GM12878 (cell line): ENCODE data around the gene FHIP2A. TPM values are rescaled to one million over a fixed set of nuclear protein-coding genes. Genes with fewer than 3 reads are reported as not detected.

ENCODE experiments used
- ATAC-seq: fragments of 200-7000 bp; cut with Tn5 transposase; 3 replicates; pipeline ENCODE4 v1.9.1; 2020; ENCODE audit warnings: mild to moderate bottlenecking, moderate library complexity
- BruUV-seq: library from RNA; stranded (reverse); fragments of 400-500 nt; replicated peaks from 2 replicates; lab custom pipeline; 2021; lab: Mats Ljungman, UMichigan
- CTCF ChIA-PET: fragments of 300-600 bp; sonication (Branson Sonifier 250); formaldehyde crosslinking; extraction: SDS; loops from one replicate; lab custom pipeline; 2021; ENCODE audit warnings: inconsistent platforms; lab: Yijun Ruan, JAX
- POLR2A ChIA-PET: fragments of 350-600 bp; formaldehyde crosslinking; extraction: SDS; loops from one replicate; lab custom pipeline; 2021; ENCODE audit warnings: inconsistent platforms; lab: Charles Lee
- RAD21 ChIA-PET: fragments of 300-600 bp; sonication (Branson Sonifier 250); formaldehyde crosslinking; loops from one replicate; lab custom pipeline; 2023; ENCODE audit warnings: antibody characterized with exemption; ENCODE audit not compliant: unreplicated experiment; lab: Charles Lee
- SMC1A ChIA-PET: fragments of 300-600 bp; sonication (Branson Sonifier 250); formaldehyde crosslinking; loops from one replicate; lab custom pipeline; 2023; ENCODE audit not compliant: unreplicated experiment, uncharacterized antibody; lab: Charles Lee
- DNase-seq: peaks from one replicate; pipeline ENCODE4 v3.0.0-alpha.2; 2011; ENCODE audit warnings: low read depth, low spot score
- FAIRE-seq: peaks from 3 replicates; lab custom pipeline; 2011; peaks lifted over from hg19 to GRCh38; lab: Jason Lieb, UNC
- H2AFZ ChIP-seq: 2 replicates; pipeline ENCODE4 v1.6.0; 2011; ENCODE audit warnings: low read depth, low read length, control low read depth; ENCODE audit not compliant: control insufficient read depth
- H3K27ac ChIP-seq: 2 replicates; pipeline ENCODE4 v1.5.1; 2011; ENCODE audit warnings: control low read depth; ENCODE audit not compliant: control insufficient read depth, insufficient read depth
- H3K27me3 ChIP-seq, 2 experiments: replicated peaks in 1 of 2; 2 replicates each; pipeline versions ENCODE4 v1.6.0 to v1.6.1; 2011; ENCODE audit warnings: low read length in 1 of 2; ENCODE audit not compliant: control insufficient read depth in 2 of 2, insufficient read depth in 2 of 2
- H3K36me3 ChIP-seq, 2 experiments: 2 replicates each; pipeline ENCODE4 v1.5.1; 2011; ENCODE audit warnings: low read length in 1 of 2; ENCODE audit not compliant: control insufficient read depth in 2 of 2, insufficient read depth in 2 of 2
- H3K4me1 ChIP-seq: 2 replicates; pipeline ENCODE4 v1.6.1; 2011; ENCODE audit warnings: mild to moderate bottlenecking, low read length, moderate library complexity, mixed read lengths; ENCODE audit not compliant: control insufficient read depth, insufficient read depth
- H3K4me2 ChIP-seq: 2 replicates; pipeline ENCODE4 v1.6.0; 2011; ENCODE audit warnings: control low read depth; ENCODE audit not compliant: control insufficient read depth, insufficient read depth
- H3K4me3 ChIP-seq: fragments of 200-600 bp; sonication (generic); 2 replicates; pipeline ENCODE4 v1.5.1; 2016
- H3K79me2 ChIP-seq: 2 replicates; pipeline ENCODE4 v1.6.0; 2011; ENCODE audit warnings: low read length; ENCODE audit not compliant: control insufficient read depth, insufficient read depth
- H3K9ac ChIP-seq: 2 replicates; pipeline ENCODE4 v1.8.0; 2011; ENCODE audit warnings: low read length, control low read depth, mixed read lengths; ENCODE audit not compliant: control insufficient read depth, insufficient read depth
- H3K9me3 ChIP-seq: replicated peaks from 3 replicates; pipeline ENCODE4 v1.5.1; 2011; ENCODE audit warnings: mild to moderate bottlenecking, low read length; ENCODE audit not compliant: control insufficient read depth, insufficient read depth
- H4K20me1 ChIP-seq: 2 replicates; pipeline ENCODE4 v1.6.0; 2011; ENCODE audit not compliant: control insufficient read depth, insufficient read depth
- BCL11A ChIP-seq: IDR thresholded peaks from 2 replicates; pipeline ENCODE4 v1.6.1; 2011; ENCODE audit warnings: low read depth, low read length
- BMI1 ChIP-seq: fragments of 450-650 bp; IDR thresholded peaks from 2 replicates; pipeline ENCODE4 v1.6.1; 2016; ENCODE audit warnings: mild to moderate bottlenecking, moderate library complexity, borderline replicate concordance
- EP300 ChIP-seq, 2 experiments: fragments of 150-350 bp in 1 of 2; IDR thresholded peaks; 2 replicates each; pipeline ENCODE4 v1.6.1; 2011 to 2012; ENCODE audit warnings: low read depth in 2 of 2, low read length in 2 of 2, borderline replicate concordance in 1 of 2, improper control_type of control experiment in 1 of 2, inconsistent platforms in 1 of 2; ENCODE audit not compliant: control insufficient read depth in 1 of 2
- IRF4 ChIP-seq: IDR thresholded peaks from 2 replicates; pipeline ENCODE4 v1.6.1; 2011; ENCODE audit warnings: low read depth, low read length
- KDM1A ChIP-seq: fragments of 200-600 bp; sonication (generic); IDR thresholded peaks from 2 replicates; pipeline ENCODE4 v1.6.1; 2016; ENCODE audit warnings: borderline replicate concordance
- KLF5 ChIP-seq: fragments of 450-650 bp; IDR thresholded peaks from 2 replicates; pipeline ENCODE4 v1.6.1; 2014; ENCODE audit warnings: mild to moderate bottlenecking; ENCODE audit not compliant: partially characterized antibody
- MEF2B ChIP-seq: fragments of 450-650 bp; IDR thresholded peaks from 2 replicates; pipeline ENCODE4 v1.6.1; 2018; ENCODE audit warnings: mild to moderate bottlenecking, moderate library complexity; ENCODE audit not compliant: partially characterized antibody, poor library complexity, severe bottlenecking
- MYB ChIP-seq: fragments of 150-350 bp; IDR thresholded peaks from 2 replicates; pipeline ENCODE4 v1.6.1; 2014; ENCODE audit warnings: mild to moderate bottlenecking, low read depth, low read length, borderline replicate concordance
- NFYB ChIP-seq: IDR thresholded peaks from 2 replicates; pipeline ENCODE4 v1.6.1; 2011; ENCODE audit warnings: low read depth, mild to moderate bottlenecking, low read length, improper control_type of control experiment, moderate library complexity; ENCODE audit not compliant: insufficient read depth
- PAX5 ChIP-seq: IDR thresholded peaks from 2 replicates; pipeline ENCODE4 v1.6.1; 2011; ENCODE audit warnings: low read depth, low read length, borderline replicate concordance
- PBX3 ChIP-seq: IDR thresholded peaks from 2 replicates; pipeline ENCODE4 v1.6.1; 2011; ENCODE audit warnings: mild to moderate bottlenecking, low read depth, low read length, moderate library complexity; ENCODE audit not compliant: insufficient replicate concordance
- POLR2AphosphoS2 ChIP-seq: IDR thresholded peaks from 2 replicates; pipeline ENCODE4 v1.6.1; 2011; ENCODE audit warnings: low read depth, mild to moderate bottlenecking, low read length, improper control_type of control experiment, moderate library complexity
- SMARCA5 ChIP-seq: fragments of 450-650 bp; IDR thresholded peaks from 2 replicates; pipeline ENCODE4 v1.6.1; 2017; ENCODE audit warnings: mild to moderate bottlenecking
- TAF1 ChIP-seq: IDR thresholded peaks from 2 replicates; pipeline ENCODE4 v1.6.1; 2011; ENCODE audit warnings: mild to moderate bottlenecking, low read depth, low read length, borderline replicate concordance
- TCF3 ChIP-seq: IDR thresholded peaks from 2 replicates; pipeline ENCODE4 v1.6.1; 2012; ENCODE audit warnings: low read depth, mild to moderate bottlenecking, low read length, borderline replicate concordance; ENCODE audit not compliant: insufficient read depth
- TCF7 ChIP-seq: IDR thresholded peaks from 2 replicates; pipeline ENCODE4 v1.6.1; 2014; ENCODE audit warnings: antibody characterized with exemption, borderline replicate concordance
- ZZZ3 ChIP-seq: IDR thresholded peaks from 2 replicates; pipeline ENCODE4 v1.6.1; 2011; ENCODE audit warnings: low read depth; ENCODE audit not compliant: control insufficient read depth, insufficient read length
- WGBS: methylation state at CpG from one replicate; pipeline ENCODE4 v1.1.6; 2016; ENCODE audit warnings: low lambda C conversion rate; ENCODE audit not compliant: insufficient replicate concordance, insufficient coverage; ENCODE audit errors: missing lambda C conversion rate; 5-methylcytosine and 5-hydroxymethylcytosine counted together
- in situ Hi-C: fragments of 300-500 bp; cut with MboI; formaldehyde crosslinking; loops from 9 replicates; pipeline ENCODE4 v1.14.3; 2018; ENCODE audit warnings: mixed read lengths
- intact Hi-C: fragments of 100-400 bp; cut with micrococcal nuclease; formaldehyde crosslinking; loops from one replicate; pipeline ENCODE4 v1.14.2; 2022; ENCODE audit not compliant: unreplicated experiment
- polyA plus RNA-seq, 11 experiments: library from polyadenylated mRNA; depleted of rRNA in 4 of 11; unstranded in 6 of 11; stranded (reverse) in 5 of 11; fragments of >200 nt; fragmentation: Nextera tagmentation in 4 of 11; fragmentation: Illumina TruSeq in 1 of 11; extraction: Ambion mirVana in 4 of 11; extraction: Trizol in 1 of 11; gene quantifications; 1 replicate in 1 of 11; 2 replicates in 10 of 11; pipeline versions ENCODE4 v1.2.1 to v1.2.3, GENCODE V29; 2011 to 2016; ENCODE audit warnings: inconsistent platforms in 2 of 11, missing spikeins in 2 of 11, low read depth in 1 of 11
- total RNA-seq, 4 experiments: library from RNA; depleted of rRNA in 3 of 4; stranded (reverse); fragments of >200 nt in 3 of 4; fragmentation: Illumina TruSeq in 1 of 4; extraction: Trizol in 1 of 4; gene quantifications; 2 replicates each; pipeline versions ENCODE4 v1.2.1 to v1.2.3, GENCODE V29; 2013 to 2021

FHIP2A gene
- total and polyA plus RNA-seq, 10 of the 15 experiments (the other 5 are each of a cell fraction or from before 2014, with no cell fraction given) = 6.8 to 30.4 (median 17.0) TPM

GRCh38 chr10:114795039-114795438 lies 26.5 kb upstream of the FHIP2A start:
- Histone ChIP-seq H3K36me3 (no peaks in the 10 kb centered on the region), H3K27me3 (no peaks in the 10 kb centered on the region; a peak in 1 of 4 replicates), H3K4me1 (no peaks in the 10 kb centered on the region), H2AFZ (no peak overlapping the region), H3K27ac (no peak overlapping the region), H3K4me2 (no peak overlapping the region), H4K20me1 (no peaks in the 10 kb centered on the region), H3K9ac (no peak overlapping the region), H3K9me3 (no peaks in the 10 kb centered on the region; the same call in 2 of the 3 replicates), H3K79me2 (no peaks in the 10 kb centered on the region)
- ChIA-PET POLR2A (no interaction called here), RAD21 (no interaction called here), CTCF (interaction anchor here (1.6 kb wide), 1 partner anchor 85 kb away, joined by 4 read pairs; no protein-coding TSS in a partner anchor), SMC1A (no interaction called here)
- in situ Hi-C loops = loop anchor here (25.0 kb wide), 1 partner anchor 483 kb away; no protein-coding TSS in a partner anchor
- no peak for FAIRE-seq
- BruUV-seq = no TSS peak
- intact Hi-C loops = no loop called here
- no peak for DNase-seq
- 74% methylated on average over 3 of the region's 3 CpGs for WGBS
- no peak for ATAC-seq
- TF ChIP-seq PAX5 (no peak), NFYB (no peak), POLR2AphosphoS2 (no peak), SMARCA5 (no peak), ZZZ3 (no peak), IRF4 (no peak), KDM1A (no peak)
- TF ChIP-seq, all 136 proteins: peak for 0
- no peak overlapping the region for H3K4me3 ChIP-seq

- CTCF ChIA-PET = interaction anchor here (1.1 kb wide), 1 partner anchor 15 kb away, joined by 5 read pairs; no protein-coding TSS in a partner anchor
- POLR2A ChIA-PET = no interaction called here
- RAD21 ChIA-PET = no interaction called here
- Histone ChIP-seq H3K9ac (no peak overlapping the region), H2AFZ (no peak overlapping the region), H3K4me3 (no peak overlapping the region), H3K36me3 (no peaks in the 10 kb centered on the region), H3K4me1 (peaks cover 2% of the 10 kb centered on the region; the same call in 1 of the 2 replicates), H4K20me1 (no peaks in the 10 kb centered on the region), H3K4me2 (no peak overlapping the region), H3K27me3 (no peaks in the 10 kb centered on the region), H3K9me3 (no peaks in the 10 kb centered on the region), H3K79me2 (no peaks in the 10 kb centered on the region), H3K27ac (no peak overlapping the region)
- in situ Hi-C loops = loop anchor here (25.0 kb wide), 1 partner anchor 1113 kb away; the partner anchor contains the start of gene CASP7
- DNase-seq (no peak), FAIRE-seq (no peak), ATAC-seq (no peak)
- WGBS = 96% methylated on average over 1 of the region's 1 CpG
- SMC1A ChIA-PET = interaction anchor here (0.7 kb wide), 1 partner anchor 11 kb away, joined by 4 read pairs; no protein-coding TSS in a partner anchor
- no TSS peak for BruUV-seq
- intact Hi-C loops = no loop called here
- TF ChIP-seq PBX3 (no peak), MEF2B (no peak), BMI1 (no peak), TCF3 (no peak), TCF7 (no peak), BCL11A (no peak), MYB (no peak), EP300 (IDR thresholded peaks at IDR 0.05; ENCODE audit: borderline replicate concordance in 1 of 2, control insufficient read depth in 1 of 2, low read depth in 2 of 2, low read length in 2 of 2) (no peak), KLF5 (no peak), TAF1 (no peak)
These were observed 21.2 kb upstream of the FHIP2A start for GRCh38 chr10:114800361-114800760.
